HG02759 (cell line): Measurements from ENCODE around the gene PTPRM.

Source experiments
- ATAC-seq: cut with Tn5 transposase; IDR thresholded peaks from one replicate; pipeline ENCODE4 v1.9.1; 2021; ENCODE audit warnings: mild to moderate bottlenecking, moderate library complexity; ENCODE audit not compliant: unreplicated experiment

Gene PTPRM

GRCh38 chr18:8296886-8297616 is 729.9 kb downstream of the PTPRM start:
- ATAC-seq: no peak

GRCh38 chr18:8298186-8298585 is 731.1 kb downstream of the PTPRM start:
- no peak for ATAC-seq

- ATAC-seq: no peak
Measured at GRCh38 chr18:8299054-8299980, 732.2 kb downstream of the PTPRM start.

- ATAC-seq: no peak
Measured at GRCh38 chr18:8300751-8301410, 733.8 kb downstream of the PTPRM start.

- no peak for ATAC-seq
Measured at GRCh38 chr18:8301427-8302172, 734.5 kb downstream of the PTPRM start.

DNA sequence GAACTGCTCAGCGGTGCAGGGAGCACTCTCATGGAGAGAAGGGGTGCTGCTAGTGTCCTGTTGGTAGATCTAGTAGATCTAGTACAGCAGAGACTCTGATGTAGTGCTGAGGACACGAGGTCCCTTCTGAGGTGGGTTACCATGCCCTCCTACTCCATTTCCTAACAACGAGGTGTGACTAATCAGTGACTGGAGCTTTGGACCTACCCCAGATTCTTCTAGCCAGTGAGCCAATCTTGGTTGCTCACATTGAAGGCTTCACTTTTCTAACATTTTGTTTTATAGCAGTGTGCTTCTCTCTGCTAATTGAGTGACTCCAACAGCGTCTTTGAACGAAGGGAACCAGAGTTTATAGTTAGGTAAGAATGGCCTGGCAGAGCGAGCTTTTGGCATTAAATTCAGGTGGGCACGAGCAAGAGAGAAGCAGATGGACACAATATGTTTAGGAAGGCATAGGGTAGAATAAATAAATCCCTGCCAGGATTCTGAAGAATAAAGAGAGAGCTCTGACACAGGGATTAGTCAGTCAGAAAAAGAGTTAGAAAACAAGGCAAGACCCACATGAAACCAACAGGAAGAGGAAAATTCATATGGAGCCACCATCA is 736.1 kb downstream of the PTPRM start:
- no peak for ATAC-seq

- ATAC-seq: no peak
Measured at GRCh38 chr18:8307960-8308359, 740.8 kb downstream of the PTPRM start.

- ATAC-seq: no peak
Measured at GRCh38 chr18:8313043-8313442, 745.9 kb downstream of the PTPRM start.

- ATAC-seq: no peak
Measured at GRCh38 chr18:8314124-8314523, 747.0 kb downstream of the PTPRM start.

DNA sequence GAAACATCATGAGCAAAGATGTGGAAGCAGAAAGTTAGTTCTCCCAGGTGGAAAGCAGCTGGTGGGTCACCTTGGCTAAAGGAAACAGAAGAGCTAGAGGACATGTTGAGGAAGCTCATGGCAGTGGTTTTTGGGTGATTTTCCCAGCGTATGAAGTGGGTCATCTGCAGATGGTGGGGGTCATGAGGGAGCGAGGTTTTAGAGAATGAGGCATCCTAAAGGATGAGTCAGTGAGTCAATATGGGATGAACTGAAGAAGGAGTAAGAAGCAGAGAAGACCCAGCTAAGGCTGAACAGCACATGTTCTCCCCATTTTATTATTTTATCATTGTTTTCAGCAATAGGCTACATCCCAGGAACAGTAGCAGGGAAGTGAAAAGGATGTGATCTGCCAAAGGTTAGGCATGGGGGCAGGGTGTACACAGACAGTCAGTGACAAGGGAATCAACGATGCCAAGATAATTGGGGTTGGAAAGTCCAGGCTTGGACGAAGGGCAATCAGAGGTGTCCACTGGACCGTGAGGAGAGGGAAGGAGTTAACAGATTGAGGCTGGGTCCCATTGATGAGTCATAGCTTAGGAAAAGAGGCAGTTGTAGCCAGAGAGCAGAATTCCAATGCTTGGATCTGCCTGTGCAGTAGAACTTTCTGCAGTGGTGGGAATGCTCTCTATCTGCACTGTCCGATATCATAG is 752.8 kb downstream of the PTPRM start:
- ATAC-seq: no peak

GRCh38 chr18:8322486-8322885 is 755.4 kb downstream of the PTPRM start:
- ATAC-seq: no peak

GRCh38 chr18:8324343-8325065 is 757.4 kb downstream of the PTPRM start:
- ATAC-seq: no peak

- ATAC-seq: no peak
Measured at GRCh38 chr18:8326763-8327394, 759.8 kb downstream of the PTPRM start.

GRCh38 chr18:8328126-8328525 is 761.0 kb downstream of the PTPRM start:
- ATAC-seq: no peak

- ATAC-seq: no peak
Measured at GRCh38 chr18:8329186-8329771, 762.2 kb downstream of the PTPRM start.

- no peak for ATAC-seq
Measured at GRCh38 chr18:8330575-8330974, 763.5 kb downstream of the PTPRM start.

- no peak for ATAC-seq
Measured at GRCh38 chr18:8332286-8332685, 765.2 kb downstream of the PTPRM start.

- no peak for ATAC-seq
Measured at GRCh38 chr18:8333961-8334360, 766.8 kb downstream of the PTPRM start.
